Measurements from ENCODE around the gene SLC44A3. TPM values are rescaled to one million over a fixed set of nuclear protein-coding genes. Genes with fewer than 3 reads are reported as not detected.

Gene SLC44A3, protein sequence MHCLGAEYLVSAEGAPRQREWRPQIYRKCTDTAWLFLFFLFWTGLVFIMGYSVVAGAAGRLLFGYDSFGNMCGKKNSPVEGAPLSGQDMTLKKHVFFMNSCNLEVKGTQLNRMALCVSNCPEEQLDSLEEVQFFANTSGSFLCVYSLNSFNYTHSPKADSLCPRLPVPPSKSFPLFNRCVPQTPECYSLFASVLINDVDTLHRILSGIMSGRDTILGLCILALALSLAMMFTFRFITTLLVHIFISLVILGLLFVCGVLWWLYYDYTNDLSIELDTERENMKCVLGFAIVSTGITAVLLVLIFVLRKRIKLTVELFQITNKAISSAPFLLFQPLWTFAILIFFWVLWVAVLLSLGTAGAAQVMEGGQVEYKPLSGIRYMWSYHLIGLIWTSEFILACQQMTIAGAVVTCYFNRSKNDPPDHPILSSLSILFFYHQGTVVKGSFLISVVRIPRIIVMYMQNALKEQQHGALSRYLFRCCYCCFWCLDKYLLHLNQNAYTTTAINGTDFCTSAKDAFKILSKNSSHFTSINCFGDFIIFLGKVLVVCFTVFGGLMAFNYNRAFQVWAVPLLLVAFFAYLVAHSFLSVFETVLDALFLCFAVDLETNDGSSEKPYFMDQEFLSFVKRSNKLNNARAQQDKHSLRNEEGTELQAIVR
- not detected for total RNA-seq

DNA sequence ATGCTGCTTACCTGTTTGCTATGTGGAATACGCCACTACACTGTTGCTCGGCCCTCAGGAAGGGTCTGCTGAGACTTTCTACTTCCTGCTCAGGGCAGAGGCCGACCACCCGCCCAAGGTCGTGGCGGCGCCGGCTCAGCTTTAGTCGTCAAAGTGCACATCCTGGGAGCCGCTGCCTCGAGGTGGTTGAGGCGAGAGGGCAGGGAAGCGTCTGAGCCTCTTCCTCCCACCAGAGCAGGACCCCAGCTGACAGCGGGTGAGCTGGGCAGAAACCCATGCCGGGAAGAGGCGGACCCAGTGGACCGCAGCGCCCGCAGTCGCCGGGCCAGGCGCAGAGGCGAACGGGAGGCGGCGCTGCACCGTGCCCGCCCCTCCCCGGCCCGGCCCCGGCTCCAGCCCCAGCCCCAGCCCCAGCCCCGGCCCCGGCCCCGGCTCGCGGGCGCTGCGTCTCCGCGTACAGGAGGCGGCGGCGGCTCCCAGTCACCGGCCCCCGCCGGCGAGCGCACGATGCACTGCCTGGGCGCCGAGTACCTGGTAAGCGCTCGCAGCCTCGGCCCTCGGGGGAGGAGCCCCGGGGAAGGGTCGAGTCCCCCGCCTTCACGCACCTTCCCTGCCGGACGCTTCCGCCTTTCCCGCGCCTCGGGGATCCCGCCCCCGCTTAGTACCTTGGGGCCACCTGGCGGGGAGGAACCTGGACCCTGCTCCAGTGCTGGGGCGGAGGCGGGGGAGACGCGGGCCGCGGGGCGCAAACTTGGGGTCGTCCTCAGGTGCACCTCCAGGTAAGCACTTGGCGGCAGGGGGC is at the start of gene SLC44A3:
Gene SLC44A3, plus strand, starts transcription at position 413 of the 802 bp plus-strand sequence. Its CDS starts 95 bp downstream, at position 508.
- DNase-seq = peak; percentile 40
- H3K27me3 Mint-ChIP-seq (ENCODE audit: low read depth) = peaks cover 63% of the 10 kb centered on the region
- peaks cover 6% of the 10 kb centered on the region for H3K4me1 Mint-ChIP-seq (ENCODE audit: low read depth)
- H3K27ac Mint-ChIP-seq = no peak within 1 kb of the TSS
- ATAC-seq = peak; percentile 88
- no peaks in the 10 kb centered on the region for H3K9me3 Mint-ChIP-seq (ENCODE audit: insufficient read depth)
- no peaks in the 10 kb centered on the region for H3K36me3 Mint-ChIP-seq (ENCODE audit: low read depth)
- ChIA-PET POLR2A (no interaction called here), CTCF (no interaction called here)
- H3K4me3 Mint-ChIP-seq = peak within 1 kb of the TSS; percentile 34

DNA sequence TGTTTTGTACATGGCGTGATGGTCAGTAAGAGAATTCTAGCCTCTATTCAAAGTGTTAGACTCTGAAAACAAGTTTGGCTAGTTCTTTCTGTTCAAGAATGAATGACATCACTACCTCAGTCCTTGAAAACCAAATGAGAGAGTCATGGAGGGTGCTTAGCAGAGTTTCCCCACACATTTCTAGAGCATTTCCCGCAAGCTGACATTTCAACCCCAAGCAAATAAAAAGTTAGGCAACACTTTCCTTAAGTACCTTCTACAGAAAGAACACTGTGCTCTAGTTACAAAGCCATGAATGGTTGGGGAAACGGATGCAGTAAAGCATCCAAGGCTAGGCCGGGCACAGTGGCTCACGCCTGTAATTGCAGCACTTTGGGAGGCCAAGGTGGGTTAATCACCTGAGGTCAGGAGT is 47.9 kb upstream of the SLC44A3 start:
- H3K9me3 Mint-ChIP-seq (ENCODE audit: insufficient read depth) = no peaks in the 10 kb centered on the region
- H3K27me3 Mint-ChIP-seq (ENCODE audit: low read depth) = peaks cover 2% of the 10 kb centered on the region
- CTCF ChIA-PET = no interaction called here
- no peaks in the 10 kb centered on the region for H3K4me1 Mint-ChIP-seq (ENCODE audit: low read depth)
- no peak overlapping the region for H3K4me3 Mint-ChIP-seq
- ATAC-seq = no peak
- no peaks in the 10 kb centered on the region for H3K36me3 Mint-ChIP-seq (ENCODE audit: low read depth)
- no peak for DNase-seq
- H3K27ac Mint-ChIP-seq = no peak overlapping the region
- POLR2A ChIA-PET = interaction anchor here (0.7 kb wide), 1 partner anchor 647 kb away, joined by 4 read pairs; no protein-coding TSS in a partner anchor

DNA sequence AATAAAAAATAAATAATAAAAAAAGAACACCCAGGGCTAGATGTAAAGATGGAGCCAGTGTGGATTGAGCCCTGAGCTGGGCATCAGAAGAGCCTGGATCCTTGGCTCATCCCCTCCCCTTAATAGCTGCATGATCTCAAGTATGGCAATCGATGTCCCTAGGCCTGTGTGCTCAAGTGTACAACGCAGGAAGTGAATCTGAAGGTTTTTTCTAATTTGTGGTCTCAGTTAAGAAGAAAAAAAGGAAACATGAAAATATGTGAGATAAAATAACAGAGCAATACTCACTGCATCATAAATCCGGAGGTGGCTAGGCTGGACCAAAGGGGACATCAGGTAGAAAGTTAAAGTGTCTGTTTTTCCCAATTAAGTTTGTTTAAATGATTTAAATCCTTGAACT is 47.3 kb upstream of the SLC44A3 start:
- Mint-ChIP-seq H3K4me1 (ENCODE audit: low read depth) (no peaks in the 10 kb centered on the region), H3K27ac (no peak overlapping the region), H3K36me3 (ENCODE audit: low read depth) (no peaks in the 10 kb centered on the region), H3K4me3 (no peak overlapping the region), H3K27me3 (ENCODE audit: low read depth) (peaks cover 2% of the 10 kb centered on the region), H3K9me3 (ENCODE audit: insufficient read depth) (no peaks in the 10 kb centered on the region)
- DNase-seq = no peak
- CTCF ChIA-PET = no interaction called here
- no peak for ATAC-seq
- POLR2A ChIA-PET = interaction anchor here (0.7 kb wide), 1 partner anchor 647 kb away, joined by 4 read pairs; no protein-coding TSS in a partner anchor

DNA sequence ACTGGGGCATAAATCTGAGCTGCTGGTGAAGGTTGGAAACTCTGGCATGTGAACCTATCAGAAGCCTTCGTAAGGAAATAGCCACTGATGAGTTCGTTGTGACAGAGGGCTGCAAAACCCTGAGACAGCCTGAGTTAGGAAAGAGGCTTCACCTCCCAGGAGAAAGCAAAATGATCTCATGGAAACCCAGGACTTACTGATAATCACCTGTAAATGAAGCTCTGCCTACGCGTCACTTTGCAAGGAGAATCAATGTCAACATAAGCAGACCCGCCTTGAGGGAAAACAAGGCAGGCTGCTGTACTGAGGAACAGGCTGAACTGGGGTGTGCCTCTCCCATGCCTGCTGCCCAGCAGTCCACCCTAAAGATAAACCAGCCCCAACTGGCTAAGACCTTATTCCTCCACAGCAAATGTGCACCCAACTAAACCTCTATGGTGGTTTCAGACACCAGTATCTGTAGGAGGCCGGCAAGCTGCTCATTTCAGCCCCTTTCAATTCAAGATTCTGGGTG is 46.8 kb upstream of the SLC44A3 start:
- no peak overlapping the region for H3K27ac Mint-ChIP-seq
- H3K9me3 Mint-ChIP-seq (ENCODE audit: insufficient read depth) = no peaks in the 10 kb centered on the region
- no peaks in the 10 kb centered on the region for H3K4me1 Mint-ChIP-seq (ENCODE audit: low read depth)
- H3K4me3 Mint-ChIP-seq = no peak overlapping the region
- CTCF ChIA-PET = no interaction called here
- ATAC-seq (no peak), DNase-seq (no peak)
- no peaks in the 10 kb centered on the region for H3K36me3 Mint-ChIP-seq (ENCODE audit: low read depth)
- H3K27me3 Mint-ChIP-seq (ENCODE audit: low read depth) = peaks cover 2% of the 10 kb centered on the region
- POLR2A ChIA-PET = no interaction called here

DNA sequence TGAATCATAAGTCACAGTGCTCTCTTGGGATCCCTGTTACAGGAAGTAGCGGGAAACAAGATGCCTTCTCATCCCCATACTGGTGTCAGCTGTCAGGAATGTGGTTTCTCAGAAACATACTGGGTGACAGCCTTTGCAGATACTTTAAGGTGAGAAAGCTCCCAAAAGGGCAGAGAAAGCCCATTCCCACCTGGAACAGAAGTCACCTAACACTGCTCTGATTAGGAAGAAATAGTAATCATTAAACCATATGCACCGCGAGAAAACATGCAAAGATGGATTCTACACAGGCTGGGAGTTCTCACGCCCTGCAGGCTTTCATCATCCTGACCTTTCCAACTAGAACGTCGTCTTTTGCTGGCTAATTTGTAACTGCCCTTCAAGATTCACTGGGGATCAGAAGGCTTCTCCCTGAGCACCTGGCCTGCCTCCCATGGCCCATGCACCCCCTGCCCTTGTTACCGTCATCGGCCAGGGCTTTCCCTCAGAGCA is 46.2 kb upstream of the SLC44A3 start:
- Mint-ChIP-seq H3K9me3 (ENCODE audit: insufficient read depth) (no peaks in the 10 kb centered on the region), H3K27me3 (ENCODE audit: low read depth) (peaks cover 2% of the 10 kb centered on the region), H3K4me1 (ENCODE audit: low read depth) (no peaks in the 10 kb centered on the region), H3K4me3 (no peak overlapping the region), H3K27ac (no peak overlapping the region), H3K36me3 (ENCODE audit: low read depth) (no peaks in the 10 kb centered on the region)
- no peak for DNase-seq
- ChIA-PET POLR2A (no interaction called here), CTCF (no interaction called here)
- ATAC-seq = no peak

DNA sequence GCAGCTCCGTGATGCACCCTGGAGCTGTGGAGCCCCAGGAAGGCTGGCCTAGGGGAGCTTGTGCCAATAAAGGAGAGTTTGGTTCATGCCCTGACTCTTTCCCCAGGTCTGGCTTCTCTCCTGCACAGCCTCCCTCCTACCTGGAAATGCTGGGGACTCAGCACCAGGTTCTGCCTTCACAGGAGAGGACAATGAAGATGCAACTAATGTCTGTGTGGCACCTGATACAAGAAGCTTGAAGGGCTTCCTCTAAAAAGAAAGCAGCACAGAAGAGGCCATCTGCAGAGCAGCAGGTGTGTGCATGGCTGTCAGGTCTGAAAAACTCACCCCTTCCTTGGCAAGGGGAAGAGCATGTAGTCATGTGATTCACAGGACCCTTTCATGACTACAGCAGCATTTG is 43.7 kb upstream of the SLC44A3 start:
- ChIA-PET CTCF (no interaction called here), POLR2A (no interaction called here)
- no peak for ATAC-seq
- Mint-ChIP-seq H3K36me3 (ENCODE audit: low read depth) (no peaks in the 10 kb centered on the region), H3K4me3 (no peak overlapping the region), H3K9me3 (ENCODE audit: insufficient read depth) (no peaks in the 10 kb centered on the region), H3K27me3 (ENCODE audit: low read depth) (peaks cover 6% of the 10 kb centered on the region), H3K4me1 (ENCODE audit: low read depth) (no peaks in the 10 kb centered on the region), H3K27ac (no peak overlapping the region)
- no peak for DNase-seq

DNA sequence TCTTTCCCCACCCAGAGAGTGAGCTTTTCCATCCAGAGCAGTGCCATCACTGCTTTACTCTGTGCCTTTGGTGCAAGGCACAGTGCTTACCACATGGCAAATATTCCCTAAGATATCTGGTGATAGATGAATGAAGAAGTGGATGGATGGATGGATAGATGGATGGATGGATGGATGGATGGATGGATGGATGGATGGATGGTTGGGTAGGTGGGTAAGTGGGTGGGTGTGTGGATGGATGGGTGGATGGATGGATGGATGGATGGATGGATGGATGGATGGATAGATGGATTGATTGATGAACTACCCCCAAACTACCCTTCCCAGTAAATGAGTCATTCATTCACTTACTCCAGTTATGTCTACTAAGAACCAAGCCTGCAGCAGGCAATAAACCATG is 42.9 kb upstream of the SLC44A3 start:
- Mint-ChIP-seq H3K36me3 (ENCODE audit: low read depth) (no peaks in the 10 kb centered on the region), H3K27ac (no peak overlapping the region), H3K4me1 (ENCODE audit: low read depth) (no peaks in the 10 kb centered on the region), H3K4me3 (no peak overlapping the region), H3K27me3 (ENCODE audit: low read depth) (peaks cover 6% of the 10 kb centered on the region), H3K9me3 (ENCODE audit: insufficient read depth) (no peaks in the 10 kb centered on the region)
- CTCF ChIA-PET = no interaction called here
- POLR2A ChIA-PET = no interaction called here
- ATAC-seq (no peak), DNase-seq (no peak)

DNA sequence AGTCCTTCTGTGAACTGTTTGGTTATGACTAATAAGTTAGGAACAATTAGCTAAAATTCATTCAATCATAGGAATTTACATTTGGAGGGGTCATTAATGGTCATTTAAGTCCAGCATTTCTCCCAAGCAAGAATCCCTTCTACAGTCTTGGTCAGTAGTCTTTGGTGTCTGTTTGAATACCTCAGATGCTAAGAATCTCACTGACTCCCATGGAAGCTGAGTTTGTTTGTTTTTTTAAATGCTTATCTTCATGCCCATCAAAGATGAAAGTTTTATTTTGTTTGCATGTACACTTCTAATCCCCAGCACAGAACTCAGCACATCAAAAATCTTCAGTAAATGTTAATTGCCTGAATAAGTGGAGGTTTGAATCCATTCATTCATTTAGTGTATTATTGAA is 41.3 kb upstream of the SLC44A3 start:
- Mint-ChIP-seq H3K27ac (no peak overlapping the region), H3K9me3 (ENCODE audit: insufficient read depth) (no peaks in the 10 kb centered on the region), H3K4me1 (ENCODE audit: low read depth) (no peaks in the 10 kb centered on the region), H3K27me3 (ENCODE audit: low read depth) (peaks cover 8% of the 10 kb centered on the region), H3K4me3 (no peak overlapping the region), H3K36me3 (ENCODE audit: low read depth) (no peaks in the 10 kb centered on the region)
- ATAC-seq (no peak), DNase-seq (no peak)
- CTCF ChIA-PET = no interaction called here
- POLR2A ChIA-PET = no interaction called here

DNA sequence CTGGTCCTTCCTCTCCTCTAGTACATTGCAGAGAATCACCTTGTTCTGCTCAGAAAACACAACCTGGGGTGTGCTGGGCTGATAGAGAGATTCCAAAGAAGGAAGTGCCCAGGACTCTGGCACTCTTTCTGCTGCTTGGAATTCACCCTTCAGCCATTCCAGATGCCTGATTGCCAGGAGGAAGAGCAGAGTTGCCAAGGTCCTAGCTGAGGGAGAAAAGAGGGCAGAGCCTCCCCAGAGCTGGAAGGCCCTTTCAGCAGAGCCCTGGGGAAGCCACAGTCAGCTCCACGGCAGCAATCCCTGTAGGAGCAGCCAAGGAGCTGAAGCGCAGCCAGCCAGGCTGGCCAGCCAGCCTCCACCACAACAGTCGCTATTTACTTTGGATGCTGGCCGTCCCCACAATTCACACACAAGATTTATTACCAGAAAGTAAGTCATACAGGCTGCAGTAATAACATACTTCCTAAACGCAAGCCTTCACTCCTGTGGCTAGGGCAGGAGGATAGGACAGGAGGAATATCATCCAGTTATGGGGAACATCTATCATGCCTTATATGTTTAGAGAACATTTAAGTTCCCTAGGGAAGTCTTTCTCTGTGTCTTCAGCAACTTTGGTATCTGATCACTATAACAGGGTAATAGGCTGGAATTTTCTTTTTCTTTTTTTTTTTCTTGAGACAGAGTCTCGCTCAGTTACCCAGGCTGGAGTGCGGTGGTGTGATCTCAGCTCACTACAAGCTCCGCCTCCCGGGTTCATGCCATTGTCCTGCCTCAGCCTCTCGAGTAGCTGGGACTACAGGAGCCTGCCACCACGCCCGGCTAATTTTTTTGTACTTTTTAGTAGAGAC is 36.6 kb upstream of the SLC44A3 start:
- ChIA-PET CTCF (no interaction called here), POLR2A (no interaction called here)
- Mint-ChIP-seq H3K4me3 (no peak overlapping the region), H3K27me3 (ENCODE audit: low read depth) (peaks cover 13% of the 10 kb centered on the region), H3K4me1 (ENCODE audit: low read depth) (no peaks in the 10 kb centered on the region), H3K36me3 (ENCODE audit: low read depth) (no peaks in the 10 kb centered on the region), H3K27ac (no peak overlapping the region), H3K9me3 (ENCODE audit: insufficient read depth) (no peaks in the 10 kb centered on the region)
- ATAC-seq (no peak), DNase-seq (no peak)

DNA sequence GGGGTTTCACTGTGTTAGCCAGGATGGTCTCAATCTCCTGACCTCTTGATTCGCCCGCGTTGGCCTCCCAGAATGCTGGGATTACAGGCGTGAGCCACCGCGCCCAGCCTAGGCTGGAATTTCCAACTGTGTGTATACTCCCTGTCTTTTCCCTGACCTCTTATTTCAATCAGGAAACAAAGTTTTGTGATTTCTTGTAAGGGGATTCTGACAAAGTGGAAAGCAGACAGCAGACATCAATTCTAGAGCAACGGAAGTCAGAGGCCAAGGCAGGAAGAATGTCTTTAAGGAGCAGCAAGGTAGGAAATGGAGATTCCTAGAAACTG is 36.0 kb upstream of the SLC44A3 start:
- CTCF ChIA-PET = no interaction called here
- DNase-seq = no peak
- ATAC-seq = no peak
- Mint-ChIP-seq H3K27ac (no peak overlapping the region), H3K27me3 (ENCODE audit: low read depth) (peaks cover 15% of the 10 kb centered on the region), H3K4me3 (no peak overlapping the region), H3K36me3 (ENCODE audit: low read depth) (no peaks in the 10 kb centered on the region), H3K4me1 (ENCODE audit: low read depth) (no peaks in the 10 kb centered on the region), H3K9me3 (ENCODE audit: insufficient read depth) (no peaks in the 10 kb centered on the region)
- POLR2A ChIA-PET = no interaction called here

DNA sequence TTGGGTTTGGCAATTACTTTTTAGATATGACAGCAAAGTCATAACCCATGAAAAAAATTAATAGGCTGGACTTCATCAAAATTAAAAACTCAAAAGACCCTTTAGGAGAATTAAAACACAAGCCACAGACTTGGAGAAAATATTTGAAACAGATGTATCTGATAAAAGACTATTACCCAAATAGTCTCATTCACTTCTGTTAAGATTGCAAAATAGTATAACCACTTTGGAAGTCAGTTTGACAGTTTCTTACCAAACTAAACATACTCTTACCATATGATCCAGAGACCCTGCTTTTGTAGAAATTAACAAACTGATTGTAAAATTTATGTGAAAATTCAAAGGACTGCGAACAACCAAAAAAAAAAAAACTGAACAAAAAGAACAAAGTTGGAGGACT is 32.5 kb upstream of the SLC44A3 start:
- Mint-ChIP-seq H3K36me3 (ENCODE audit: low read depth) (no peaks in the 10 kb centered on the region), H3K9me3 (ENCODE audit: insufficient read depth) (no peaks in the 10 kb centered on the region), H3K27me3 (ENCODE audit: low read depth) (peaks cover 14% of the 10 kb centered on the region), H3K27ac (no peak overlapping the region), H3K4me3 (no peak overlapping the region), H3K4me1 (ENCODE audit: low read depth) (peaks cover 2% of the 10 kb centered on the region)
- no peak for DNase-seq
- ChIA-PET POLR2A (no interaction called here), CTCF (no interaction called here)
- no peak for ATAC-seq
